ENCODE data around the gene LZTFL1. TPM values are rescaled to one million over a fixed set of nuclear protein-coding genes. Genes with fewer than 3 reads are reported as not detected.
"Not testable (repeated sequence)": the region's sequence is repeated elsewhere in the genome, so short reads cannot be mapped to it uniquely, and the experiment has no call there.

Gene LZTFL1
- total RNA-seq, 1 donor from 2014 or later, result 24.5 TPM

DNA sequence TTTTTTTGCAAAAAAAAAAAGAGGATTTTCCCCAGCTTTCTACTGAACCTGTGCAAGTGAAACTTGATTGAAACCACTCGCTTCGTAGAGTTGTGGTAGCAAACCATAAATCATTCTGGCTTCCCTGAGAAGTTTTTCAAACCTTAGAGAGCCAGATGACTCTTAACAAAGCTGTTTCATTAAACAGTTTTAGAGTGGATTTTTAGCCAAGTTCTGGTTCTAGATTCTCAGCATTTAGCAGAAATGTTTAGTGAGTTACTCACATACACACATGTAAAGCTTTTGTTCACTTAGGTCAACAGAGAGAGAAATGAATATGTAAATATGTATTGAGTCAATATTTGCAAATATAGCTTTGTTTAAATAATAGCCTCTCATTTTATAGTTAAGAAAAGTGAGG, 26.3 kb upstream of the LZTFL1 start:
- no peak for FAIRE-seq
- no peak for DNase-seq (ENCODE audit: low spot score in 2 of 2)

- no peak for DNase-seq (ENCODE audit: low spot score in 2 of 2)
- FAIRE-seq, result no peak
These were observed 23.6 kb upstream of the LZTFL1 start for GRCh38 chr3:45865563-45865962.

GRCh38 chr3:45864760-45865519, 23.0 kb upstream of the LZTFL1 start:
- FAIRE-seq, result no peak

DNA sequence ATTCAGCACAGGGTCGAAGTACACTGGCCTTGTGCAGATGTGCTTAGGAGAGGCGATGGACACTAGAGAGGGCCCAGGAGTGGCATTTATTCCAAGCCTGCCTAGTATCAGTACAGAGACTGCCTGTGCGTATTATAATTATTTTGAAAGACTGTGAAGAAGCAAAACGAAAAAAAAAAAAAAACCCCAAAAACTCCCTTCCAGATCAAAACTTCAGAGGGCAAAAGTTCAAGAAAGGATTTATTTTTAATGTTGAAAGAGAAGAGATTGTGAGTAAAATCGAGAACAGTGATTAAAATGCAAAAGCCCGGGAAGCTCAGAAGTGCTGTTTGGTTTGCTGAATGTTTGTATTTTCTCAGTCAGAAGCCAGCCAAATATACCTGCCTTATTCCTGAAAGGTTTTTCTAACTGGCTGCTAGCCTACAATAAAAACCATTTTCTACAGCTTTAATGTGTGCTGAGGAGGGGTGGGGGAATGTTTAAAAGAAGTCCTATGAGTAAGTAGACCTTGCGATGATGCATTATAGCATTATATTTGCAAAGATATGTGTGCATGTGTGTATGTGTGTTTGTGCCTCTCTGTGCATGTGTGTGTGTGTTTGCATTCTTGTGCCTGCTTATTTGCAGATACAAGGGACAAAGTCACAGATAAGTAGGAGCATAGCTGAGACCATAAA, 19.3 kb upstream of the LZTFL1 start:
- DNase-seq (ENCODE audit: low spot score in 2 of 2) (no peak), FAIRE-seq (no peak)

More at GRCh38 chr3:45864760-45865519, 23.0 kb upstream of the LZTFL1 start:
- no peak for DNase-seq (ENCODE audit: low spot score in 2 of 2)

GRCh38 chr3:45860481-45860880, 18.6 kb upstream of the LZTFL1 start:
- FAIRE-seq (no peak), DNase-seq (ENCODE audit: low spot score in 2 of 2) (no peak)

DNA sequence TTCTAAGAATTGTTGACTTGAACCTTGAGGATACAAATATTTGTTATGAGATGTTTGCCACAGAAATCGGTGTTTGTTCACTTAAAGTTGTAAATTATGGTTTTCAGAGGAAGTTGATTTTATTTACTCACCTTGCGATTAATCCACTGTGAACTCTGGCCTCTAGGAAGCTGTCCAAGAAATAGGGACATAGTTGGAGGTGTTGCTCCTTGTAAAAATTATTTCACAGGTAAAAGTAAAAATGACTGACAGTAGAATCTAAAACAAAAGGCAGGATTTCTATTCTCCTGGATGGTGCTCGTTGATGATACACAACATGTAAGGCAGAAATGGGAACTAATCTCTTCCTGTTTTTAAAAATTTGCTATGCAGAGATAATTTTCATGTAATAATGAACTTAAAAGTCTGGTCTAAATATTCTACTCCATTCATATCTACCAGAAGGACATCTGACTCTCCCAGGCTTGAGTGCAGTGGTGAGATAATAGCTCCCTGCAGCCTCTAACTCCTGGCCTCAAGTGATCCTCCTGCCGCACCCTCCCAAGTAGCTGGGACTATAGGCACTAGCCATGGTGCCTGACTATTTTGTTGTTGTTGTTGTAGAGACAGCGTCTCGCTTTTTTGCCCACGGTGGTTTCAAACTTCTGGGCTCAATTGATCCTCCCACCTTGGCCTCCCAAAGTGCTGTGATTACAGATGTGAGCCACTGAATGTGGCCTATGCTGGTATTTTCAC, 17.1 kb upstream of the LZTFL1 start:
- FAIRE-seq (no peak), DNase-seq (ENCODE audit: low spot score in 2 of 2) (no peak)

DNA sequence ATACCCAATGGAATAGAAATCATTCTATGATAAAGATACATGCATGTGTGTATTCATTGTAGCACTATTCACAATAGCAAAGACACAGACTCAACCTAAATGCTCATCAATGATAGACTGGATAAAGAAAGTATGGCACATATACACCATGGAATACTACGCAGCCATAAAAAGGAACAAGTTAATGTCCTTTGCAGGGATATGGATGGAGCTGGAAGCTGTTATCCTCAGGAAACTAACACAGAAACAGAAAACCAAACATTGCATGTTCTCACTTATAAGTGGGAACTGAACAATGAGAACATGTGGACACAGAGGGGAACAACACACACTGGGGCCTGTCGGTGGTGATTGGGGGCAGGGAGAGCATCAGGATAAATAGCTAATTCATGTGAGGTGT, 15.1 kb upstream of the LZTFL1 start:
- not testable (repeated sequence) for DNase-seq (ENCODE audit: low spot score in 2 of 2); FAIRE-seq

- not testable (repeated sequence) for FAIRE-seq; DNase-seq (ENCODE audit: low spot score in 2 of 2)
These were observed 14.4 kb upstream of the LZTFL1 start for GRCh38 chr3:45856323-45856722.

GRCh38 chr3:45852828-45853227, 10.9 kb upstream of the LZTFL1 start:
- DNase-seq (ENCODE audit: low spot score in 2 of 2) (no peak), FAIRE-seq (no peak)

DNA sequence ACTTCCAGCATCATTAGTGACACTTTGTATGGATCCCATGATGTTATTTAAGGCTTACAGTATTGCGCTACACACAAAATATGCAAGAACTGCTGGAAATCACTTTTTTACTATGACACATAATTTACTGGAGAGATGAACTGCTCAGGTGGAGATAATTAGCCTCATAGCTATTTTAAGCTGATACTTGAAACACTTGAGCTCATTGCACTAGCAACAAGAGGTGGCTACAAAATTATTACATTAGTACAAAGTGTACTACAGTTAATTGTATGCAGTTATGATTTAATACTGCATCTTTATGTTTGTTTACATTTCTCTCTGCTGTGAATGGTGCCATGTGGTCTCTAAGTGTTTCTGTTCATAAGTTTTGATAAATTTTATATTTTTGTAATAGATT, 6.5 kb upstream of the LZTFL1 start:
- DNase-seq (ENCODE audit: low spot score in 2 of 2), result no peak
- FAIRE-seq, result no peak

- no peak for DNase-seq (ENCODE audit: low spot score in 2 of 2)
- FAIRE-seq, result no peak
These were observed 2.7 kb upstream of the LZTFL1 start for GRCh38 chr3:45844616-45845015.

DNA sequence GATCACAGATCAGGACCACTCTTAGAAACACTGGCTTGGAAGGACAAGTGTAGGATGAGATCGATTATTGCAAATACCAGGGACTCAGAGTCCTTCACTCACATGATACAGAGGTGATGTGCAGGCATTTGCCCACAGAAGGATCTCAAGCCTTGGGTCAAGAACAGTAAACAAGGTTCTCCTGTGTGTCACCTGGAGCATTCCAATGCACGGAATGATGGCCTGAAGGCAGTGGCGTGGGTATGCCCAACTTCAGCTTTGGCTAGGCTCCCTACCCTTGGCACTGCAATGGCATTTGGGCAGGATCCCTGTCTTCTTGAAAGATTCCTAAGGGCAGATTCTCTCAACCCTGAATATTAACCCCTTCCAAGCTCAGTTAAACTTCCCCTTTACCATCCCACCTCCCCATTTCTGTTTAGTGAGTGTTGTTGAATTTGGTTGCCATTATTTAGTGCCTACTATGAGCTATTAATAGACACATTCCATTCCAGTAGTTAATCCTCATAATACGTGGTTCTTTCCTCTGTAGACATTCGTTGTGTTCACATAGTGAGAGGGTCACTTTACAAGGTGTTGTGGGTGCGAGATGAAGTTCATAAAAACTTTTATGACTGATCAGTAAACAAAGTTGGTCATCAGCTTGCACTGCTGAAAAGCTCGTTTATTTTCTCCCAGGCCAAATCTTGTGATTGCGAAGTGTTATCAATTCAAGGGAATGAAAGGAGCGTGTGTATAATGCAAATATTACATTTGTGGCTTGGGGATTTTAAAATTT, 1.1 kb upstream of the LZTFL1 start:
- FAIRE-seq (no peak), DNase-seq (ENCODE audit: low spot score in 2 of 2) (no peak)

DNA sequence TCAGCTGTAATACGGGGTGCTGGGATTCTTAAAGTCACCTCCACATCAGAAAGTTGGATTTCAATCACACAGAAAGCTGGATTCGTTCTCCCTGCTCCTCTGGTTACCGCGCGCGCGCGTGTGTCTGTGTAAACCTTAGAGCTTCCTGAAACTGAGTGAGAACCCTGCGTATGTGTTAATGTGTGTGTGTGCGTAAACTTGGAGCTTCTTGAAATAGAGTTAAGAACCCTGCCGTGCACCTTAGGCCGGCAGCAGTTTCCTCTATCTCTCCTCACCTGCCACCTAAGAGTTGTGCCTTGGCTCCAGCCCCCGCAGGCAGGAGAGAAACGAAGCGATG, 531 bp downstream of the LZTFL1 start:
- DNase-seq (ENCODE audit: low spot score in 2 of 2) (peak in 1 of 2 donors; percentile 7), FAIRE-seq (no peak)

GRCh38 chr3:45838466-45838865, 3.5 kb downstream of the LZTFL1 start:
- no peak for DNase-seq (ENCODE audit: low spot score in 2 of 2)
- no peak for FAIRE-seq

DNA sequence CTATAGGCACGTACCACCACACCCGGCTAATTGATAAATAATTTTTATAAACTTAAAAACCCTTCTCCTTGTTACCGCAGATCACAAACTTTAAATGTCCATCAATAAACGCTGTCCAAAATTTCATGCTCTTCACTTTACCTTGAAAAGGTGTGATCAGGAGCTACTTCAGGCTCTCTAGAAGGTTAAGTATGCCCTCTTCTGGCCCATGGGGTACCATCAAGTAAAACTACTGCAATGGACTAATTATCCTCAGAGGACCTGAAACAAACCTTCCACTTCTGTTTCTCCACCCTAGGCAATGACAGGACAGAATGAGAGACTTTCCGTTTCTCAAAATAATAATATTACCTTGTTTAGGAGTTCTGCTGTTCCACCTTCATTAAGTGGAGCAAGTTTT, 9.2 kb downstream of the LZTFL1 start:
- FAIRE-seq (no peak), DNase-seq (ENCODE audit: low spot score in 2 of 2) (no peak)

GRCh38 chr3:45830121-45830520, 11.8 kb downstream of the LZTFL1 start:
- DNase-seq (ENCODE audit: low spot score in 2 of 2) (no peak), FAIRE-seq (no peak)

GRCh38 chr3:45826908-45827307, 15.0 kb downstream of the LZTFL1 start:
- no peak for DNase-seq (ENCODE audit: low spot score in 2 of 2)
- no peak for FAIRE-seq

DNA sequence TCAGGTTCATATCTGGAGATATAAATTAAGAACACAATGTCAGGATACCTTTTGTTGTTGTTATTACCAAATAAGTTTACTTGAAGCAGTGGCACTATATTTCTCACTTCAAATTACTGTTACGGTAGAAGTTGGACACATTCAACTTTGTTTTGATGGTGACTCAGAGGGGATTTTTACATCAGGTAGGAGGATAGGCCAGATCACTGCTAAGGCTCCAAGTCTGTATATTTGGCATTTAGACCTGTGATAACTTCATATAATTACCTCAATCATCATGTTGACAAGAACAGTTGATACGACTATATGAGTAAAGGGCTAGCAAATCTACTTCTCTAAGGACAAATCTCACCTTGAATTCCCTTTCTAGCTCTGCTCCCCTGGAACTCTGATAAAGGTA, 15.6 kb downstream of the LZTFL1 start:
- no peak for FAIRE-seq

DNA sequence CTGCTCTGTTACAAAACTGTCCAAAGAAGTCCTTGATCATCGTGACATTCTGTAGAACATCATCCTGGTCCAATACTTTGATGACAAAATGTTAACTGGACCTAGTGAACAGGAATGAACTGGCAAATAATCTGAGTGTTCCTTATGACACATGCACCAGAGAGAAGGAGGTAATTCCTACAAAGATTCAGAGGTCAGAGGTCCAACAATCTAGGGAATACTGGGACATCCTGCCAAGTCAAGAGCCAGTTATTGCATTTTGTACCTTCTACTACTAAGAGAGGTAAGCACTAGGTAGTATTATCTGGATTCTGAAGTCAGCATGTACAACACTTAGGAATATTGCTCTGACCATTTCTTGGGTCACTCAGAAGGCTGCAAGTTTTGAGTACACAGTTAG, 20.8 kb downstream of the LZTFL1 start:
- DNase-seq (ENCODE audit: low spot score in 2 of 2), result no peak
- no peak for FAIRE-seq

More for the DNA sequence above, 15.6 kb downstream of the LZTFL1 start:
- no peak for DNase-seq (ENCODE audit: low spot score in 2 of 2)

DNA sequence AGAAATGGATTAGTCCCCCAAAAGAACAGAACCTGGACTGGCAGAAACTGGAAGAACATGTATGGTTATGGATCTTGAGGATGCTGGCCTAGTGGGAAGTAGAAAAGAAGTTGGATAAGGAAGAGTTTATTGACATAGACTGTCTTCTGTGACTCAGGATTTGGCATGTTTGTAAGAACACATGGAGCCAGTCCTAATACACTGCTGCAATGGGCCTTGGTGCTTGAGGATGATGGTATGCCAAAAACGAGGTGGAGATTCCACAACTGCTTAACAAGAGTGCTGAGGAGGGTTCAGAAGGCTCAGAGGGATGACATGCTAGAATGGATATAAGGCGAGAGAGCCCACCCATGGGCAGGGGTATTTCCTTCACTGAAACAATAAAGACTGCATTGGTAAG, 22.4 kb downstream of the LZTFL1 start:
- no peak for FAIRE-seq
- no peak for DNase-seq (ENCODE audit: low spot score in 2 of 2)

Measured in frontal cortex (tissue), 4 donors.